Breast epithelium (tissue), 4 donors: ENCODE data around the gene CPA5. TPM values are rescaled to one million over a fixed set of nuclear protein-coding genes. Genes with fewer than 3 reads are reported as not detected.

ENCODE experiments used
- DNase-seq, 2 donors: peaks; one replicate each; pipeline ENCODE4 v3.0.0-alpha.2; 2019; ENCODE audit warnings: low spot score in 2 of 2
- H3K27ac ChIP-seq, 2 donors: fragments of 200-600 bp; sonication (generic) in 1 of 2; one replicate each; pipeline ENCODE4 v1.5.1; 2016 to 2019; ENCODE audit warnings: mild to moderate bottlenecking in 1 of 2
- H3K27me3 ChIP-seq, 2 donors: fragments of 200-600 bp; sonication (generic) in 1 of 2; one replicate each; pipeline versions ENCODE4 v1.5.1 to v1.6.0; 2017 to 2019; ENCODE audit warnings: control low read depth in 1 of 2, mild to moderate bottlenecking in 1 of 2
- H3K36me3 ChIP-seq: fragments of 200-600 bp; one replicate; pipeline ENCODE4 v1.5.1; 2019
- H3K4me1 ChIP-seq, 2 donors: fragments of 200-600 bp; sonication (generic); one replicate each; pipeline ENCODE4 v1.5.1; 2016 to 2019; ENCODE audit warnings: control low read depth in 1 of 2
- H3K4me3 ChIP-seq, 3 donors: fragments of 200-600 bp; sonication (generic); 1 replicate in 2 of 3; 2 replicates in 1 of 3; pipeline ENCODE4 v1.5.1; 2016 to 2019; ENCODE audit warnings: mild to moderate bottlenecking in 3 of 3, moderate library complexity in 2 of 3
- H3K9me3 ChIP-seq, 2 donors: fragments of 200-600 bp; sonication (generic) in 1 of 2; one replicate each; pipeline ENCODE4 v1.5.1; 2016 to 2019; ENCODE audit warnings: control low read depth in 1 of 2
- POLR2A ChIP-seq: fragments of 450-650 bp; IDR thresholded peaks from one replicate; pipeline ENCODE4 v1.6.1; 2016; ENCODE audit warnings: antibody characterized with exemption, mild to moderate bottlenecking, moderate library complexity
- POLR2AphosphoS5 ChIP-seq, 3 donors: sonication (generic); formaldehyde crosslinking; IDR thresholded peaks; one replicate each; pipeline ENCODE4 v1.6.1; 2017; ENCODE audit warnings: antibody characterized with exemption in 3 of 3
- intact Hi-C: fragments of 100-400 bp; cut with DNase I; formaldehyde crosslinking; loops from one replicate; pipeline ENCODE4 v1.15.1; 2023; ENCODE audit warnings: low total_unique reads
- total RNA-seq, 3 donors: library from RNA; depleted of rRNA; stranded (reverse); fragments of >200 nt; gene quantifications; one replicate each; pipeline ENCODE4 v1.1.0, GENCODE V29; 2016
- TF ChIP-seq, protein P1 (sequence below), 3 donors: fragments of 450-650 bp; IDR thresholded peaks; one replicate each; pipeline ENCODE4 v1.5.1; 2016 to 2017; ENCODE audit warnings: antibody characterized with exemption in 3 of 3, mild to moderate bottlenecking in 3 of 3, moderate library complexity in 3 of 3

Gene CPA5
- total RNA-seq, 3 donors from 2014 or later: not detected

GRCh38 chr7:130367836-130368746, 23.5 kb downstream of the CPA5 start:
- Histone ChIP-seq H3K9me3 (no peaks in the 10 kb centered on the region), H3K36me3 (no peaks in the 10 kb centered on the region), H3K4me1 (peaks cover 6 to 27% of the 10 kb centered on the region in 2 donors), H3K27me3 (no peaks in the 10 kb centered on the region), H3K27ac (peak overlapping the region in 1 of 2 donors; percentile 78), H3K4me3 (no peak overlapping the region)
- TF ChIP-seq POLR2AphosphoS5 (IDR thresholded peaks at IDR 0.05) (no peak), POLR2A (no peak)
- TF ChIP-seq, protein P1, sequence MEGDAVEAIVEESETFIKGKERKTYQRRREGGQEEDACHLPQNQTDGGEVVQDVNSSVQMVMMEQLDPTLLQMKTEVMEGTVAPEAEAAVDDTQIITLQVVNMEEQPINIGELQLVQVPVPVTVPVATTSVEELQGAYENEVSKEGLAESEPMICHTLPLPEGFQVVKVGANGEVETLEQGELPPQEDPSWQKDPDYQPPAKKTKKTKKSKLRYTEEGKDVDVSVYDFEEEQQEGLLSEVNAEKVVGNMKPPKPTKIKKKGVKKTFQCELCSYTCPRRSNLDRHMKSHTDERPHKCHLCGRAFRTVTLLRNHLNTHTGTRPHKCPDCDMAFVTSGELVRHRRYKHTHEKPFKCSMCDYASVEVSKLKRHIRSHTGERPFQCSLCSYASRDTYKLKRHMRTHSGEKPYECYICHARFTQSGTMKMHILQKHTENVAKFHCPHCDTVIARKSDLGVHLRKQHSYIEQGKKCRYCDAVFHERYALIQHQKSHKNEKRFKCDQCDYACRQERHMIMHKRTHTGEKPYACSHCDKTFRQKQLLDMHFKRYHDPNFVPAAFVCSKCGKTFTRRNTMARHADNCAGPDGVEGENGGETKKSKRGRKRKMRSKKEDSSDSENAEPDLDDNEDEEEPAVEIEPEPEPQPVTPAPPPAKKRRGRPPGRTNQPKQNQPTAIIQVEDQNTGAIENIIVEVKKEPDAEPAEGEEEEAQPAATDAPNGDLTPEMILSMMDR (IDR thresholded peaks at IDR 0.05): no peak
- intact Hi-C loops: no loop called here
- DNase-seq: no peak

- no peak for DNase-seq
- no peaks in the 10 kb centered on the region for H3K36me3 ChIP-seq
- intact Hi-C loops: no loop called here
- H3K27ac ChIP-seq: peak overlapping the region; percentile 71 to 78
- no peak overlapping the region for H3K4me3 ChIP-seq
- H3K27me3 ChIP-seq: no peaks in the 10 kb centered on the region
- TF ChIP-seq, protein P1 (IDR thresholded peaks at IDR 0.05): no peak
- TF ChIP-seq POLR2AphosphoS5 (IDR thresholded peaks at IDR 0.05): peak in 1 of 3 donors; percentile 15
- H3K9me3 ChIP-seq: no peaks in the 10 kb centered on the region
- H3K4me1 ChIP-seq: peaks cover 12 to 30% of the 10 kb centered on the region in 2 donors
Observed at GRCh38 chr7:130369110-130369711, 24.6 kb downstream of the CPA5 start.

DNA sequence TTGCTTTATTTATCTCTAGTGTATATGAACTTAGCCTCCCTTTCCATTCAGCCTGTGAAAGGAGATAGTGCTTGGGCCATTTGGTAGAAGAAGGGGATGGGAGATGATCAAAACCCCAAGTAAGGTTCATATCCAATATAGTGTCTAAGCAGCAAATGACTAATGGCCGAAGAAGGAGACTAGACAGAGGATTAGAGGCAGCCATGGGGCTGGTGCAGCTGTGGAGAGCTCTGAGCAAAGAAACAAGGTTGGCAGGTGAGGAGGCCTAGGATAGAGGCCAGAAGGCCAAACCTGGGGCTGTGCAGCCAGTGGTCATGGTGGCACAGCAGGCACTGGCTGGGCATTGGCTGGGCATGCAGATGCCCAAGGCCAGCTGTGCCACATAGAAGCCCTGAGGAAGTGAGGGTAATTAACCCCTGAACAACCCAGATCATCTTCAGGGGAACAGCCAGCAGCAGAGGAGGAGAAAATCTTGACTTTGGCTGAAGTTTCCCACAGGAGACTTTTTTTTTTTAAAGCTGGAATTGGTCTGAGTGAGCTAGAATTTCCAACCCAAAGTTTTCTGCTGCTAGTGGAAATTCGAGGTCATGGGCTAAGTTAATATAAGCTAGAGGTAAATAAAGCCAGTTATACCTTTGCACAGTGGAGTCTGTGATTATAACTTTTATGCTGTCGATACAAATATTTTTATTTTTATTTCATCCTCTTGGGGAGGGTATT, 25.4 kb downstream of the CPA5 start:
- peaks cover 17 to 30% of the 10 kb centered on the region in 2 donors for H3K4me1 ChIP-seq
- peak overlapping the region; percentile 71 to 78 for H3K27ac ChIP-seq
- no peaks in the 10 kb centered on the region for H3K27me3 ChIP-seq
- intact Hi-C loops: no loop called here
- DNase-seq: no peak
- no peaks in the 10 kb centered on the region for H3K9me3 ChIP-seq
- TF ChIP-seq, protein P1 (IDR thresholded peaks at IDR 0.05): no peak
- TF ChIP-seq POLR2A (no peak), POLR2AphosphoS5 (IDR thresholded peaks at IDR 0.05) (no peak)
- no peaks in the 10 kb centered on the region for H3K36me3 ChIP-seq
- H3K4me3 ChIP-seq: no peak overlapping the region

- TF ChIP-seq, protein P1 (IDR thresholded peaks at IDR 0.05): no peak
- TF ChIP-seq POLR2A: no peak
- no peak for TF ChIP-seq POLR2AphosphoS5 (IDR thresholded peaks at IDR 0.05)
- no peak for DNase-seq
- peaks cover 17 to 30% of the 10 kb centered on the region in 2 donors for H3K4me1 ChIP-seq
- no peaks in the 10 kb centered on the region for H3K36me3 ChIP-seq
- H3K4me3 ChIP-seq: no peak overlapping the region
- no peaks in the 10 kb centered on the region for H3K27me3 ChIP-seq
- H3K27ac ChIP-seq: peak overlapping the region; percentile 81 to 96
- intact Hi-C loops: no loop called here
- no peaks in the 10 kb centered on the region for H3K9me3 ChIP-seq
Observed at GRCh38 chr7:130371046-130371445, 26.4 kb downstream of the CPA5 start.
